Measurements from ENCODE around the gene PPP1R37.

PPP1R37 gene

DNA sequence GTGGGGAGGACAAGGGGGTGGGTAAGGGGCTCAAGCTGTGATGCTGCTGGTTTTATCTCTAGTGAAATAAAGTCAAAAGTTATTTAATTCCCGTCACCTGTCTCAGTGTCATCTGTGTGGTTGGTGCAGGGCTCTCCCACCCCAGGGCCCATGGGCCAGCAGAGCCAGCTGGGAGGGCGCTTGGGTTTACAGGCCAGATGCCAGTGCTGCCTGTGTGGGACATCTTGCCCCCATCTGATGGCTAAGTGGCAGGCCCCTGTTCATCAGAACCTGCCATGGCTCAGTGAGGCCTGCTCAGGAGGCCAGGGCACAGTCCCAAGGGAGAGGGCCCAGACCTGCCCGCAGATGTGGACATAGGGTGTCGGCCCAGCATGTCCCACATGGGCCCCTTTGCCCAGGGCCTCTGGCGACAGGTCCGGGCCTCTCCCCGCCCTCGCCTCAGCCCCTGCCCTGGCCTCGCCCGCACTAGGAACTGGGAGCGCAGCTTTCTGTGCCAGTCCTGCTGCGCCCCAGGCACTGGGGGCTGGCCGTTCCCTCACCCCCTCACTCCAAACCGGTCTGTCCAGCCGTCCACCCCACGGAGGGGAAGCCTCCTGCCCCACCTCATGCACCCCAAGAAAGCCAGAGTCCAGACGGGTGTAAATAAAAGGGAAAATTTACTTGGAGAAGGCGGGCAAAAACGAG, 22.0 kb upstream of the PPP1R37 start:
- in situ Hi-C loops (cut with HindIII; ENCODE audit: low sequenced_read_pairs), result no loop called here
- H3K4me3 ChIP-seq (ENCODE audit: low read depth, low read length), result no peak overlapping the region
- no peak for DNase-seq (ENCODE audit: low read depth, low spot score)
- TF ChIP-seq, protein P1, sequence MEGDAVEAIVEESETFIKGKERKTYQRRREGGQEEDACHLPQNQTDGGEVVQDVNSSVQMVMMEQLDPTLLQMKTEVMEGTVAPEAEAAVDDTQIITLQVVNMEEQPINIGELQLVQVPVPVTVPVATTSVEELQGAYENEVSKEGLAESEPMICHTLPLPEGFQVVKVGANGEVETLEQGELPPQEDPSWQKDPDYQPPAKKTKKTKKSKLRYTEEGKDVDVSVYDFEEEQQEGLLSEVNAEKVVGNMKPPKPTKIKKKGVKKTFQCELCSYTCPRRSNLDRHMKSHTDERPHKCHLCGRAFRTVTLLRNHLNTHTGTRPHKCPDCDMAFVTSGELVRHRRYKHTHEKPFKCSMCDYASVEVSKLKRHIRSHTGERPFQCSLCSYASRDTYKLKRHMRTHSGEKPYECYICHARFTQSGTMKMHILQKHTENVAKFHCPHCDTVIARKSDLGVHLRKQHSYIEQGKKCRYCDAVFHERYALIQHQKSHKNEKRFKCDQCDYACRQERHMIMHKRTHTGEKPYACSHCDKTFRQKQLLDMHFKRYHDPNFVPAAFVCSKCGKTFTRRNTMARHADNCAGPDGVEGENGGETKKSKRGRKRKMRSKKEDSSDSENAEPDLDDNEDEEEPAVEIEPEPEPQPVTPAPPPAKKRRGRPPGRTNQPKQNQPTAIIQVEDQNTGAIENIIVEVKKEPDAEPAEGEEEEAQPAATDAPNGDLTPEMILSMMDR (IDR thresholded peaks at IDR 0.05; ENCODE audit: low read depth, low read length), result no peak

DNA sequence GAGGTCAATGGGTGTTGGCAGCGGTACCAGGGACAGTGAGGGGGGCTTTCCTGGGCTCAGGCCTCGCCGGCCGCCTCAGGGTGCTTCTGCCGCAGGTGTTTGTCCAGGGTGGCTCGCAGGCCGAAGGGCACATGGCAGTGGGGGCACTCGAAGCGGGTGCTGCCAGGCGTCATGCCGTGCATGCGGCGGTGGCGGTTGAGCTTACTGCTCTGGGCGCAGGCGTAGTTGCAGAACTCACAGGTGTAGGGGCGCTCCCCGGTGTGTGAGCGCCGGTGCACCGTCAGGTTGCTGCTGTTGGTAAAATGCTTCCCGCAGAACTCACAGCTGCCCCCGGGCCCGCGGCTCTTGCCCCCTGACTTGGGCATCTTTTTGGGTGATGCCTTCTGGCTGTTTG, 21.4 kb upstream of the PPP1R37 start:
- DNase-seq (ENCODE audit: low read depth, low spot score), result no peak
- in situ Hi-C loops (cut with HindIII; ENCODE audit: low sequenced_read_pairs), result no loop called here
- H3K4me3 ChIP-seq (ENCODE audit: low read depth, low read length), result no peak overlapping the region
- TF ChIP-seq, protein P1 (IDR thresholded peaks at IDR 0.05; ENCODE audit: low read depth, low read length), result no peak

DNA sequence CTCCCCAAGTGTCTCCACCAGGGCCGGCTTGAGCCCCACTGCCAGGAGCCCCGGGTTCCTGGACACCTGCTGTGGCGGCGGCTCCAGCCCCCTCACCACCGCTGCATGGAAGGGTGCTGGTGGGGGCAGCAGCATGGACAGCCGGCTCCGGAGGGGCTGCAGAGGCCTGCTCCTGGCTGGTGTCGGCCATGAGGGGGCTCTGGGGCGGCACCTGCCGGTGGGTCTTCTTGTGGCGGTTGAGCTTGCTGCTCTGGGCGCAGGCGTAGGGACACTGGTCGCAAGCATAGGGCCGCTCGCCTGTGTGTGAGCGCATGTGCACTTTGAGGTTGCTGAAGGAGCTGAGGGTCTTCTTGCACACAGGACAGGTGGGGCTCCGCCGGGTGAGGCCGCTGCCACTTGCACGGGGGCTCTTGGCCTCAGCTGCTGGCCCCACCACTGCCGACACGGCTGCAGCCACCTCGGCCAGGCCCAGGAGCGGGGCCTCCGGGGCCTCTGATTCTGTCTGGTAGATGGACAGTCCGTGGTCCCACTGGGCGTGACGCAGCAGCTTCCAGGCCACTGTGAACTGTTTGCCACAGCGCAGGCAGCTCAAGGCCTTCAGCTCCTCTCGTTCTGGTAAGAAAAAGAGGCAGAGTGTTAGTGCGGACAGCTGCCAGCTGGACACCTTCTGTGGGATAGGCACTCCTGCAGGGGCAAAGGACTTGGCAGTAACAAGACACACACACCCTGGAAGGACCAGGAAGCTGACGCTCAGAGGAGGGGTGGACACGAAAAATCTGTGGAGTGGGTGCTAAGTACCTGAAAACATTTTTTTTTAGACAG, 20.8 kb upstream of the PPP1R37 start:
- no peak overlapping the region for H3K4me3 ChIP-seq (ENCODE audit: low read depth, low read length)
- TF ChIP-seq, protein P1 (IDR thresholded peaks at IDR 0.05; ENCODE audit: low read depth, low read length), result no peak
- no peak for DNase-seq (ENCODE audit: low read depth, low spot score)
- in situ Hi-C loops (cut with HindIII; ENCODE audit: low sequenced_read_pairs), result no loop called here

DNA sequence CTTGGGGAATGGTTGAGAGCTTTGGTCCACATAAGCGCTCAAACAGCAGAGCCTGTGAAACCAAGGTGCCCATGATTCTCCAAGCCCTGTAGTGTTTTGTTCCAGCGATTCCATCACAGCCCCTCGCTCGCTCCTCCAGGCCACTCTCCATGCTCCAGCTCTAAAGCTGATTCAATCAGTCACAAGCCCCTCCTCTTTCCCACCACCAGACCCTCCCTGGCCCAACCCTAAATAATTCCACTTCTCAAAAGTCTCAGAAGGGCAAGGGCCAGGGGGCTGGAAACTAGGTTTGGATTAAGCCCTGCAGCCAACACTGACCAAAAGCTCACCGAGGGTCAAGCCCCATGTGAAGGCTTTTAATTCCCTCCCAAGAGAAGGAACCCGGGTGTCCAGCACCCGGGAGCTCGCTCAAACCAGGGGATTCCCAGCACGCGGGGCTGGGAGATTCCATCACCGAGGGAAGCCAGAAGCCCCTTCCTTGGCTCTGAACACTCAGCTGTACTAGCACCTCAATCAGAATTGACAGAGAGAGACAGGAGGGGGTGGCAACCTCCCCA, 18.2 kb upstream of the PPP1R37 start:
- in situ Hi-C loops (cut with HindIII; ENCODE audit: low sequenced_read_pairs), result no loop called here
- H3K4me3 ChIP-seq (ENCODE audit: low read depth, low read length), result no peak overlapping the region
- DNase-seq (ENCODE audit: low read depth, low spot score), result no peak
- TF ChIP-seq, protein P1 (IDR thresholded peaks at IDR 0.05; ENCODE audit: low read depth, low read length), result no peak

DNA sequence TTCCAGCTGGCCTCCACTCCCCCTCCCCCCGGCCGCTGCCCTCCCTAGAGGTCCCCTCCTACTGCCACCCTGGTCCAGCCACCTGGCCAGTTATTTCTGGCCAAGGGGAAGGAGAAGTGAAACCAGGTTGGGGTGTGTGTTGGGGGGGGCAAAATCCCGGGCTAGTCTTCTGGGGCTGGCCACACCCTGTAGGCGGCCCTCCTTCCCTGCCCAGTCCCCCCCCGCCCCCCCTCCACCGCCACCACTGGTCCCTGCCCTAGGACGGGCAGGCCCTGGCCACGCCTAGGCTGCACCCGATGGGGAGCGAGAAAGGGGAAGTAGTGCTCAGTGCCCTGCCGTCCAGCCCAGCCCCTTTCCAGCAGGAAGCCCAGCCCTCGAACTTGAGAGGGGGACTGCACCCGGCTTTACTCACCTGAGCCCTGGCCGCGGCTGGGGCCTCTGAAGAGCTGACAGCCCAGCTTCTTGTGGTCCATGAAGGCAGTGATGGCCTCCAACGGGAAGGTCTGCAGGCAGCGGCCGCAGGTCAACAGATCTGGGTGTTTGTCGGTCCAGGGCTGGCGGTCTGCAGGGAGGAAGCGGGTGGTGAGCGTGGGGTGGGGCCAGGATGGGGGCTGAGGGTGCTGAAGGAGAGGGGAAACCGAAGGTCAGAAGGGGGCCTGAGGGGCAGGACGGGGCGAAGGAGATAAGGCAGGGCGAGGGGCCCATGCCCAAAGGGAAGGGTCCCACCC, 17.5 kb upstream of the PPP1R37 start:
- TF ChIP-seq, protein P1 (IDR thresholded peaks at IDR 0.05; ENCODE audit: low read depth, low read length), result no peak
- in situ Hi-C loops (cut with HindIII; ENCODE audit: low sequenced_read_pairs), result no loop called here
- DNase-seq (ENCODE audit: low read depth, low spot score), result peak; percentile 26
- H3K4me3 ChIP-seq (ENCODE audit: low read depth, low read length), result peak overlapping the region; percentile 46
